HepG2 (cell line): Measurements from ENCODE around the gene SLC19A1. TPM values are rescaled to one million over a fixed set of nuclear protein-coding genes. Genes with fewer than 3 reads are reported as not detected.

Source experiments
- EHMT2 ChIP-seq: fragments of 200-600 bp; sonication (generic); IDR thresholded peaks from 2 replicates; pipeline ENCODE4 v1.7.0; 2017; ENCODE audit warnings: antibody characterized with exemption, low read depth, low read length, borderline replicate concordance
- GTF3A ChIP-seq: sonication (generic); formaldehyde crosslinking; conservative IDR thresholded peaks from 2 replicates; pipeline ENCODE4 v1.4.0; 2020; ENCODE audit warnings: mild to moderate bottlenecking, missing genetic modification reagents
- KIAA2018 ChIP-seq: sonication (generic); formaldehyde crosslinking; IDR thresholded peaks from 2 replicates; pipeline ENCODE4 v1.5.0; 2020; ENCODE audit warnings: mild to moderate bottlenecking, missing genetic modification reagents, borderline replicate concordance
- MNT ChIP-seq: fragments of 450-650 bp; IDR thresholded peaks from 2 replicates; pipeline ENCODE4 v1.6.1; 2016
- NFKB2 ChIP-seq: sonication (generic); formaldehyde crosslinking; IDR thresholded peaks from 2 replicates; pipeline ENCODE4 v1.4.0; 2020; ENCODE audit warnings: missing genetic modification reagents, borderline replicate concordance
- ZBTB40 ChIP-seq, 2 experiments: fragments of 450-650 bp in 1 of 2; sonication (generic) in 1 of 2; formaldehyde crosslinking in 1 of 2; IDR thresholded peaks; 2 replicates each; pipeline versions ENCODE4 v1.6.1 to v1.8.0; 2016 to 2022; ENCODE audit warnings: antibody characterized with exemption in 1 of 2, mild to moderate bottlenecking in 1 of 2, missing genetic modification reagents in 1 of 2
- ZIK1 ChIP-seq: sonication (generic); formaldehyde crosslinking; IDR thresholded peaks from 2 replicates; pipeline ENCODE4 v1.5.0; 2020; ENCODE audit warnings: mild to moderate bottlenecking, low read depth, missing genetic modification reagents, borderline replicate concordance
- ZNF326 ChIP-seq: sonication (generic); formaldehyde crosslinking; IDR thresholded peaks from 2 replicates; pipeline ENCODE4 v1.4.0; 2020; ENCODE audit warnings: missing genetic modification reagents, borderline replicate concordance
- polyA plus RNA-seq, 8 experiments: library from polyadenylated mRNA; depleted of rRNA in 3 of 8; stranded (reverse) in 7 of 8; unstranded in 1 of 8; fragments of >200 nt; fragmentation: Illumina TruSeq in 4 of 8; extraction: Trizol in 4 of 8; gene quantifications; 2 replicates each; pipeline versions ENCODE4 v1.2.1 to v1.2.3, GENCODE V29; 2011 to 2016; ENCODE audit warnings: low read depth in 4 of 8, missing spikeins in 1 of 8, mixed read lengths in 1 of 8; ENCODE audit not compliant: insufficient read depth in 1 of 8
- total RNA-seq, 5 experiments: library from RNA; depleted of rRNA; stranded (reverse); fragments of >200 nt; fragmentation: Illumina TruSeq; extraction: Trizol; gene quantifications; 2 replicates each; pipeline ENCODE4 v1.2.3, GENCODE V29; 2016; ENCODE audit warnings: low read depth in 1 of 5

The SLC19A1 gene
- total and polyA plus RNA-seq, 2 of the 13 experiments (the other 11 are each of a cell fraction or from before 2014, with no cell fraction given): 21.8 to 23.0 TPM

GRCh38 chr21:45525153-45525909, 16.9 kb downstream of the SLC19A1 start (continued):
- TF ChIP-seq MNT (no peak), NFKB2 (CRISPR knock-in tag) (peak; percentile 27; the same call in 1 of the 2 replicates), ZNF326 (CRISPR knock-in tag) (no peak), GTF3A (CRISPR knock-in tag) (0 out of 2 replicates have a peak, but pooled peaks have one; percentile 44), ZIK1 (CRISPR knock-in tag) (peak; percentile 27; the same call in 1 of the 2 replicates), KIAA2018 (CRISPR knock-in tag) (no peak), EHMT2 (no peak), ZBTB40 (IDR thresholded peaks at IDR 0.05) (no peak), ZBTB40 (CRISPR knock-in tag; IDR thresholded peaks at IDR 0.05) (no peak; the same call in 1 of the 2 replicates)
